ENCODE results near the gene PLXND1.
"Not testable (repeated sequence)": the region's sequence is repeated elsewhere in the genome, so short reads cannot be mapped to it uniquely, and the experiment has no call there.

DNA sequence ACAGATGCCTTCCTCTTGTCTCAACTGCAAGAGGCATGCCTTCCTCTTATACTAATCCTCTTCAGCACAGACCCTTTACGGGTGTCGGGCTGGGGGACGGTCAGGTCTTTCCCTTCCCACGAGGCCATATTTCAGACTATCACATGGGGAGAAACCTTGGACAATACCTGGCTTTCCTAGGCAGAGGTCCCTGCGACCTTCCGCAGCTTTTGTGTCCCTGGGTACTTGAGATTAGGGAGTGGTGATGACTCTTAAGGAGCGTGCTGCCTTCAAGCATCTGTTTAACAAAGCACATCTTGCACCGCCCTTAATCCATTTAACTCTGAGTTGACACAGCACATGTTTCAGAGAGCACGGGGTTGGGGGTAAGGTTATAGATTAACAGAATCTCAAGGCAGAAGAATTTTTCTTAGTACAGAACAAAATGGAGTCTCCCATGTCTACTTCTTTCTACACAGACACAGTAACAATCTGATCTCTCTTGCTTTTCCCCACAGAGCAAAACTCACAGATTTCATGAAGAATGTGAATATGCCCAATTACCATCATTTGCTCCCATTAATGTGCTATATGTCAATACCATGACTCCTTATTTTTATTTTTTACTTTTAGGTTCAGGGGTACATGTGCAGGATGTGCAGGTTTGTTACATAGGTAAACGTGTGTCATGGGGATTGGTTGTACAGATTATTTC is 35.2 kb upstream of the PLXND1 start:
- not testable (repeated sequence) for TF ChIP-seq POLR2A, CTCF, EP300 (IDR thresholded peaks at IDR 0.05)
